Myocyte (in vitro differentiated cells): ENCODE data around the gene PARD3B. TPM values are rescaled to one million over a fixed set of nuclear protein-coding genes. Genes with fewer than 3 reads are reported as not detected.

Experiments
- DNase-seq: peaks from one replicate; pipeline ENCODE4 v3.0.0-alpha.2; 2012; ENCODE audit warnings: low read depth
- total RNA-seq: library from RNA; depleted of rRNA; stranded (reverse); fragments of >200 nt; gene quantifications from 2 replicates; pipeline ENCODE4 v1.2.3, GENCODE V29; 2014

PARD3B gene
- total RNA-seq, 1 donor from 2014 or later = 7.2 TPM

DNA sequence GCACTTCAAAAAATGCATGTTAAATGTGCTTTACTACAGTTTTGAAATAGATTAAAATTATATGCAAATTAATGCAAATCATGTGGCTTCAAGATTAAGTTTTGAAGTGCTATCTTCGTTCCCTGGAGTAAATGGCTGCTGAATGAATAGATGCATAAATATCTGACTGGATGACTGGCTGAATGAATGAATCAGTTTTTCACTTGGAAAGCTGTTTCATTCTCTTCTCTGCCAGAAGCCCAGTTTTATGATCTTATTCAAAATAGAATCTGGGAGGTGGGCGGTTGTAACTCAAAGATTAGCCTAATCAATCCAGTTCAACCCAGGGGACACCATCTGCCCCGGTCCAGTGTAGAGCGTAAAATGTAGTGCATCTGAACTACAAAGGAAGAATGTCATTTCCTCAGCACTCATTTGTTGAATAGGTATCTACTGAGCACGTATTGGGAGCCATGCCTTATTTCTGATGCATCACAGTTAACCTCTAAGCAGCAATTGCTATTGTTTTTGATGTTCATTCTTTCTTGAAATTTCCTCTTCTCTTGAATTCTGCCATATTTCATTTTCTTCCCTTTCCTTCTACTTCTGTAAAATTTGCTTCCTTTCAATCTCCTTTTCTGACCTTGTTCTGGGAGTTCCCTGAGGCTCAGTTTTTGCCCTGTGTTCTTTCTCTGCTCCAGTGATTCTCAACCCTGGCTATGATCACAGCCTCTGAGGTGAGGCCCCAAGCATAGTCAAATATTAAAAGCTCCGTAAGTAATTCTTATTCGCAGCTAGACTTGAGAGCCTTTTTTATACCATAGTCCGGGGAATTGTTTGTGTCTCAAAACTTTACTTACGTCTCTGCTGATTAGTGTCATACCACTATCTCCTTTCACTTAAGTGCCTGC lies 282.7 kb downstream of the PARD3B start:
- no peak for DNase-seq

DNA sequence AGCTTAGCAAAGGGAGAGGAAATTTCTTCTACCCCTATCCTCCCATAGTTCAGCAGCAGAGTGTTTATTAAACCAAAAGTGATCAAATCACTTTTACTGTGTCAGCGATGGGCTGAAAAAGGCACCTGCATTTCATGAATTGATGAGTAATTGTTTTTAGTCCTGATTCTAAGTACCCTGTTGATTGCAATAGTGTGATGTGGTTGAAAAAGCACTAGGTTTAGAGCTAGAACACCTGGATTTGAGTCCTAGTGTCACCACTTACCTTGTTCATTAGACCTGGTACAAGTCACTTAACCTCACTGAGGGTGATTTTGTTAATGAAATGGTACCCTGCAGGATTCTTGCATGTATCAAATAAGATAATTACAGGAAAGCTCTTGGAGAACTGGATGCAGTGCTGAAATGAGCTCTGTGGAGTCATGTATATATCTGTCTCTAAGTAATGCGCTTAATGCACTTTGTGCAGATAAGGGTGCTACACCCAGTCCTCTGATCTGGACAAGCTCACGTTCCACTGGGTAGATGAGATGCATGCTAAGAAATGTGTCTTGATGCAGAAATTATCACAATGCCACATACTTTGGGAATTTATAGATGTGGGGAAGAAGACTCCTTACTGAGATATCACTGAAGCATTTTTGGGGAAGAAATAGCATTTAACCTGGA lies 289.6 kb downstream of the PARD3B start:
- DNase-seq = no peak

DNA sequence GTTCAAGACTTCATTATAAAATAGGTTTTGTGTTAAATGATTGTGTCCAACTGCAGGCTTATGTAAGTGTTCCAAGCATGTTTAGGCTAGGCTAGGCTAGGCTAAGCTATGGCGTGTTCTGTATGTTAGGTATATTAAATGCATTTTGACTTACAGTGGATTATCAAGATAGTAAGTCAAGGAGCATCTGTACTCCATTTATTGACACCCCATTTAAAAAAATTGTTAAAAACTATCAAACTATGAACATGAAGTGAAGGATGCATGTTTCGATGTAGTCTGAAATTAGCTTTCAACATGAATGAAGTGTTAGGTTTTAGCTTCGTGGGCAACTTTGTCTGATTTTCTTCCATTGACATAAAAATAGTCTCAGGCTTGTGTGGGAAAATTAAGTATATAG lies 290.5 kb downstream of the PARD3B start:
- no peak for DNase-seq

DNA sequence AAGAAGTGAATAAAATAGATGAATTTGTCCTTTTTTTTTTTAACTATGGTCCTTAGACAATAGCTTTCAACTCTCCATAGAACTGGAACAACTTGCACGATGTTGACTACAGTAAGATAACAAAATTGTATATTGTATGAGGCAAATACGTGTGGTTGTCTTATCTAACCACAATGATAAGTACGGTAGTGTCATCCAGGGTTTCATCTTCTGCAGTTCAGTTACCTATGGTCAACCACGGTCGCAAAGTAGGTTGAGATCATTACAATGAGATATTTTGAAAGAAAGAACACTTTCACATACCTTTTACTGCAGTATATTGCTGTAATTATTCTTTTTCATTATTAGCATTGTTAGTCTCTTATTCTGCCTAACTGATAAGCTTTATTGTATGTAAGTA lies 295.2 kb downstream of the PARD3B start:
- DNase-seq = no peak

- DNase-seq = no peak
Measured at GRCh38 chr2:204842068-204842467, 296.8 kb downstream of the PARD3B start.

GRCh38 chr2:204842661-204843485 lies 297.6 kb downstream of the PARD3B start:
- peak; percentile 72 for DNase-seq

DNA sequence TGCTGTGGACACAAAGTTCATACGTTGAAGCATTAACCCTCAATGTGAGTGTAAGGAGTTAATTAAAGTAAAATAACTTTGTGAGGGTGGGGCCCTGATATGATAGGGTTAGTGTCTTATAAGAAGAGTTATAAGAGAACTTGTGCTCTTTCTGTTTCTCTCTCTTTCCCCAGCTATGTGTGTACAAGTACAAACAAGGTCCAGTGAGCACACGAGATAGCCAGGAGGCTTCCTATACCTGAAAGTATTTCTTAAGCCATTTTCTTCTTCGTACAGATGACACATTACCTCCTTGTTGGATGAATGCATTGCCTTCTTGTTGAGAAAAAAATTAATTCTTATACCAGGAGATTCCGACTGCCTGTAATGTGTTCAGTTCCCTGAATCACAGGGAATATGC lies 301.2 kb downstream of the PARD3B start:
- DNase-seq = no peak

GRCh38 chr2:204849892-204850291 lies 304.6 kb downstream of the PARD3B start:
- DNase-seq = no peak

GRCh38 chr2:204850581-204850980 lies 305.3 kb downstream of the PARD3B start:
- no peak for DNase-seq

GRCh38 chr2:204853905-204854304 lies 308.6 kb downstream of the PARD3B start:
- no peak for DNase-seq

- no peak for DNase-seq
Measured at GRCh38 chr2:204860274-204860673, 315.0 kb downstream of the PARD3B start.

GRCh38 chr2:204862809-204863208 lies 317.5 kb downstream of the PARD3B start:
- DNase-seq = no peak

DNA sequence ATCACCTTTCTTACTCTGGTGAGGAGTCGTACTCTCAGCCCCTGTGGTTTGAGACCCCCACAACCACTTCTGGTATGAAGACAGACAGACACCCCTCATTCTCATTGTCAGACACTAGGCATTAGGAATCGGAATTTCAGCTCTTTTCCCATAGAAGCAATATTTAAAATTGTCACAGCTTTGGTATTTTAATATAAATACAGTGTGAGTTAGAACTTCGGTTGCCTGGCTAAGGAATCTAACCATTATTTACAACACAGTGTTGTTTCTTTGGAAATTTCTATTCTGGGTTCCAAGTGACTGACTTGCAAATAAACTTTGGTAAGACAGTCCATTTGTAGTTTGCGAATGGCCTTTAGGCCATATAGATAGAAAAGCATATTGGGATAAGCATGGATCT lies 318.1 kb downstream of the PARD3B start:
- DNase-seq = no peak

- peak; percentile 31 for DNase-seq
Measured at GRCh38 chr2:204869132-204869823, 324.0 kb downstream of the PARD3B start.

GRCh38 chr2:204870053-204870452 lies 324.8 kb downstream of the PARD3B start:
- DNase-seq = no peak

DNA sequence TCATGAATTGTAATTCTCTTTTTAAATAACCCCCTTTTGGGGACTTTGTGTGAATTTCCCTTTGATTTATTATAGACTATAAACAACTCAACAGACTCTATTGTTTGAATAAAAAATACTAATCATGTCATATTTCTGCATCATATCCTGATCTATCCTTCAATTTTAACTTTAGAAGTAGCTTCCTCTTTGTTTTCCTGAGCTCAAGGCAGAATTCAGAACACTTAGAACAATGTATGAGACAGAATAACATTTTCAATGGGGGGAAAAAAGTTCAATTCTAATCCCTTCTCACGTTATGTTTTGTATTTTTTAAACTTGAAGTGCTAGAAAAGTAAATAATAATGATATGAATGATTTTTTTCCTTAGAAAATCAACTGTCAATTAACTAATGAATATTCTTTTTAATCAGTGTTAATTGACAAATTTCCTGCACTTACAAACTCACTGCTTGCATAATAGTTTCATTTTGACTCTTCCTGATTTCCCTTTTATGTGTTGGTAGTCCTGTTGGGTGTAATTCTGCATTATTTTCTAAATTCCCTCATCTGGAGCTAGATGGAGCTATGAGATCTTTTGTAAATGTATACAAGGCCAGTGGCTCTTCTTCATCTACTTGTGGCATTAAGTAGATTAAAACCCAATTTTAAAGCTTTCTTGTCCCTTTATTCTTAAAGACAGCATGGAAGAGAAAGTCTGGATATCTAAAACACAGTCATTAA lies 326.1 kb downstream of the PARD3B start:
- peak; percentile 37 for DNase-seq

GRCh38 chr2:204876311-204876710 lies 331.0 kb downstream of the PARD3B start:
- DNase-seq = no peak

DNA sequence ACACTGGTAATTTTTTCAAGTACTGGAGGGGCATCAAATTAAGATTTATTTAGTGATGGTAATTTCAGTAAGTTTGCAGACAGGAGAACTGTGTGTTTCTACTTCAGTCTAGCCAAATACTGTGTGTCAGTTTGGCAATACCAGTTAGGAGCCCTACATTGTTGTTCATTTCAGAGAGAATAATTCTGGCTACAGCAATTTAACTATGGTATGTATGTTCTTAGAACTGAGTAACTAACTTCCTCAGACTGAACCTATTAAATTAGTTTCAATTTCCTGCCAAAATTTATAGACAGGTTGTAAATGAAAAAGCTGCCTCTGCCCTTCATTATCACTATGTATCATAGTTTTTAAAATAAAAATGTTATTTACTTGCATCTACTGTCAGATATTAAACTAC lies 332.4 kb downstream of the PARD3B start:
- DNase-seq = no peak

DNA sequence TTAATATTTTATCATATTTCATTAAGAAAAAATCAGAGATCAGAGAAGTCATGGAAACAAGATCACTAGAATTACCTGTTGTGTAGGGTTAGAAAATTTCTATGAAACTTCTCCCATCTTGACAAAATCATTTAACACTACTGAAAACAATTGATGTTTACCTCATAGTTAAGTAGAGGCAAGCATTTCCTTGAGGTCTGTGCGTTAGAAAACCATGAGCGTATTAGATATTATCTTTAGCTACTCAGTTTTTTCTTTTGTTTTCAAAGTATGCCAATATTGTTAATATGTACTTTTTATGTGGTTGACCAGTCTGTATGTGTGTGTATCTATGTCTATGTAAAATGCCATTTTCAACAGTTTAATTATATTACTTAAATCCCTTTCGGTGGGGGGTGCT lies 335.7 kb downstream of the PARD3B start:
- DNase-seq = no peak

GRCh38 chr2:204881655-204882054 lies 336.4 kb downstream of the PARD3B start:
- DNase-seq = no peak

DNA sequence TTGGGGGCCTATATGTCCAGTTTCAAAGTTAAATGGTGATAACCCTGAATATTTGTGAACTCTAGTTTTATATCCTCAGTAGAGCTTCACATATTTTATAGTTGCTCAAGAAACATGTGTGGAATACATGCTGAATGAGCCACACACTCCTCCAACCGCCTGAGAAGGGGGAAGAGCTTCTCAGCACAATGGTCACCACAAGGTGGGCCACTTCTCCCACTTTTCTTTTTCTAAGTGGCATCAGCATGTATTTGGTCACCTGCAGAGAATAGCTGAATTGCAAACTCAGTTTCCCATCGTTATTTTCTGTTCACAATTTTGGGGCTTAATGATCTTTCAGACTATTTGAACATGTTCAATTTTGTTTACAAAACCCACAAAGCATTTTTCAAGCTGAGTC lies 340.5 kb downstream of the PARD3B start:
- no peak for DNase-seq
